Hepatocyte (in vitro differentiated cells): ENCODE measurements around the gene PCA3.

Experiments used
- CTCF ChIP-seq: fragments of 200-600 bp; sonication (generic); IDR thresholded peaks from 2 replicates; pipeline ENCODE4 v1.5.1; 2016; ENCODE audit warnings: antibody characterized with exemption, mild to moderate bottlenecking; ENCODE audit not compliant: poor library complexity
- EZH2 ChIP-seq: fragments of 200-600 bp; sonication (generic); IDR thresholded peaks from 2 replicates; pipeline ENCODE4 v1.6.1; 2016; ENCODE audit warnings: antibody characterized with exemption, mild to moderate bottlenecking, borderline replicate concordance
- EZH2phosphoT487 ChIP-seq: fragments of 200-600 bp; sonication (generic); IDR thresholded peaks from one replicate; pipeline ENCODE4 v1.6.1; 2018; ENCODE audit warnings: antibody characterized with exemption, mild to moderate bottlenecking, low read depth, moderate library complexity; ENCODE audit not compliant: unreplicated experiment, severe bottlenecking

- TF ChIP-seq CTCF: no peak
- TF ChIP-seq EZH2phosphoT487: no peak
- TF ChIP-seq EZH2: no peak
These were observed 31.8 kb upstream of the PCA3 start for GRCh38 chr9:76732341-76732958.
